Choroid plexus epithelial cell (primary cell): ENCODE data around the gene LYPD8.

Experiments
- DNase-seq: peaks from one replicate; pipeline ENCODE4 v3.0.0-alpha.2; 2010; ENCODE audit warnings: low read depth
- H3K4me3 ChIP-seq: 2 replicates; pipeline ENCODE4 v1.5.1; 2011; ENCODE audit warnings: low read depth, mild to moderate bottlenecking, control low read depth, low read length, moderate library complexity
- TF ChIP-seq, protein P1 (sequence below): conservative IDR thresholded peaks from 2 replicates; pipeline ENCODE4 v1.5.1; 2011; ENCODE audit warnings: low read depth, mild to moderate bottlenecking, control low read depth, inconsistent platforms, low read length, moderate library complexity

LYPD8 gene

DNA sequence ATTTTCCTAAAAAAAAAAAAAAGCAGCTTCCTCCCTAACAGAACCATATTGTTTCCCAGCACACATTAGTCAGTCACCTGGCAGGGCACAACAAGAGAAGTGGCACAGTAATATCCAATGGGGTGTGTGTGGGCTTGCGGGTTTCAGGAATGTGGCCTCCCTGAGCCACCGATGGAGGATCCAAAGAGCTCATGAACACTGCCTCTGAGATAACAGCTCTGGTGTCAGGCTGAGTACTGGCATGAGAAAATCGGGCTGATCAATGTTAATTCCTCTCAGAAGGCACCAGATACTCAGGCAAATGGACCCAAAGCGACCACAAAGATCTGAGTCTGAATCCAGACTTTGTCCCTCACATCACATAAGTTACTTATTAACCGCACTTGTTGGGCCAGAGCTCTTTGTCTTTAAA is 2.2 kb upstream of the LYPD8 start:
- TF ChIP-seq, protein P1, sequence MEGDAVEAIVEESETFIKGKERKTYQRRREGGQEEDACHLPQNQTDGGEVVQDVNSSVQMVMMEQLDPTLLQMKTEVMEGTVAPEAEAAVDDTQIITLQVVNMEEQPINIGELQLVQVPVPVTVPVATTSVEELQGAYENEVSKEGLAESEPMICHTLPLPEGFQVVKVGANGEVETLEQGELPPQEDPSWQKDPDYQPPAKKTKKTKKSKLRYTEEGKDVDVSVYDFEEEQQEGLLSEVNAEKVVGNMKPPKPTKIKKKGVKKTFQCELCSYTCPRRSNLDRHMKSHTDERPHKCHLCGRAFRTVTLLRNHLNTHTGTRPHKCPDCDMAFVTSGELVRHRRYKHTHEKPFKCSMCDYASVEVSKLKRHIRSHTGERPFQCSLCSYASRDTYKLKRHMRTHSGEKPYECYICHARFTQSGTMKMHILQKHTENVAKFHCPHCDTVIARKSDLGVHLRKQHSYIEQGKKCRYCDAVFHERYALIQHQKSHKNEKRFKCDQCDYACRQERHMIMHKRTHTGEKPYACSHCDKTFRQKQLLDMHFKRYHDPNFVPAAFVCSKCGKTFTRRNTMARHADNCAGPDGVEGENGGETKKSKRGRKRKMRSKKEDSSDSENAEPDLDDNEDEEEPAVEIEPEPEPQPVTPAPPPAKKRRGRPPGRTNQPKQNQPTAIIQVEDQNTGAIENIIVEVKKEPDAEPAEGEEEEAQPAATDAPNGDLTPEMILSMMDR = no peak
- no peak for DNase-seq
- H3K4me3 ChIP-seq = no peak overlapping the region

DNA sequence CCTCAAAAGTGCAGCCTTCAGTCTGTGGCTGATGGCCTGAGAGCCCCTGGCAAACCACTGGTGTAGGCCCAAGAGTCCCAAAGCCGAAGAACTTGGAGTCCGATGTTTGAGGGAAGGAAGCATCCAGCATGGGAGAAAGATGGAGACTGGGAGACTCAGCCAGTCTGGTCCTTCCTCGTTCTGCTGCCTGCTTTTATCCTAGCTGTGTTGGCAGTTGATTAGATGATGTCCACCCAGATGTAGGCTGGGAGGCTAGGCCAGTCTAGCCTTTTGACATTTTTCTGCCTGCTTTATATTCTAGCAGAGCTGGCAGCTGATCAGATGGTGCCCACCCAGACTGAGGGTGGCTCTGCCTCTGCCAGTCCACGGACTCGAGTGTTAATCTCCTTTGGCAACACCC is 1.1 kb upstream of the LYPD8 start:
- TF ChIP-seq, protein P1 = no peak
- no peak overlapping the region for H3K4me3 ChIP-seq
- DNase-seq = no peak

DNA sequence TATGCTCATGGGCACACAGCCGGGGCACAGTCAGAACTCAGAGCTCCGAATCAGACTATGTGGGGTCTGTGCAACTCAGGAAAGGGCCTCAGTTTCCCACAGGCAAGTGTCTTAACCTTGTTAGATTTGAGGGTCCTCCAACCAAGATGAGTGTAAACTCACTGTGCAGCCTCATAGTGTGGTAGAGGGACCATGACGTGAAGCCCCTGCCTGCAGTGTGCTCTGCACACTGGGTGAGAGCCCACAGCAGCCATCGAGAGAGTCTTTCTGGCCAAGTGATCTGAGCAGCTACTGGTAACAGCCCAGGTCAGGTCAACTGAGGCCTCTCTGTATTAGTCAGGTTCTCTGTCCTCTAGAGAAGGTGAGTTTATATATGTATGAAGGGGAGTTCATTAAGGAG is 592 bp upstream of the LYPD8 start:
- no peak overlapping the region for H3K4me3 ChIP-seq
- no peak for DNase-seq
- TF ChIP-seq, protein P1 = no peak

DNA sequence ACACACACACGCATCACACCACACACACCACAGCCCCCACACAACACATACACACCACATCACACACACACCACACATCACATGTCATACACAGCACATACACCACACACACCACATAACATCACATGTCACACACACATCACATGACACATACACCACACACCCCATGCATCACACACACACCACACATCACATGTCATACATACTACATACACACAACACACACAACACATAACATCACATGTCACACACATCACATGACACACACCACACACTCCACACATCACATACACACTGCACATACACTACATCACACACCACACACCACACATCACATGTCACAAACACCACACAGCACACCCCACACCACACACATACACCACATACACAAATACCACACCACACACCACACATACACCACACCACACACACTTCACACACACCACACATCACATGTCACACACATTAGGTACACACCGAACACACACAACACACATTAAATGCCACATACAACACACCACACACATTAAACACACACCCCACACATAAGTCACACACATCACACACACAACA is 1.8 kb downstream of the LYPD8 start:
- no peak for DNase-seq
- TF ChIP-seq, protein P1 = no peak
- no peak overlapping the region for H3K4me3 ChIP-seq

DNA sequence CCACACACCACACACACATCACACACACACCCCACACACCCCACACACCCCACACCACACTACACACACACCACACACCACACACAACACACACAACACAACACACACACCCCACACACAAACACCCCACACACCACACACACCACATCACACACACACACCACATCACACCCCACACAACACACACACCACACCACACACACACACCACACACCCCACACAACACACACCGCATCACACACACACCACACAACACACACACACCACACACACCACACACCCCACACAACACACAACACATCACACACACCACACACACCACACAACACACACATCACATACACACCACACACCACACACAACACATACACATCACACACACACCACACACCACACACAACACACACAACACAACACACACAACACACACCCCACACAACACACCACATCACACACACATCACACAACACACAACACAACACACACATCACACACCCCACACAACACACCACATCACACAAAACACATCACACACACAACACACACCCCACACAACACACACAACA is 2.4 kb downstream of the LYPD8 start:
- H3K4me3 ChIP-seq = no peak overlapping the region
- TF ChIP-seq, protein P1 = no peak
- no peak for DNase-seq

DNA sequence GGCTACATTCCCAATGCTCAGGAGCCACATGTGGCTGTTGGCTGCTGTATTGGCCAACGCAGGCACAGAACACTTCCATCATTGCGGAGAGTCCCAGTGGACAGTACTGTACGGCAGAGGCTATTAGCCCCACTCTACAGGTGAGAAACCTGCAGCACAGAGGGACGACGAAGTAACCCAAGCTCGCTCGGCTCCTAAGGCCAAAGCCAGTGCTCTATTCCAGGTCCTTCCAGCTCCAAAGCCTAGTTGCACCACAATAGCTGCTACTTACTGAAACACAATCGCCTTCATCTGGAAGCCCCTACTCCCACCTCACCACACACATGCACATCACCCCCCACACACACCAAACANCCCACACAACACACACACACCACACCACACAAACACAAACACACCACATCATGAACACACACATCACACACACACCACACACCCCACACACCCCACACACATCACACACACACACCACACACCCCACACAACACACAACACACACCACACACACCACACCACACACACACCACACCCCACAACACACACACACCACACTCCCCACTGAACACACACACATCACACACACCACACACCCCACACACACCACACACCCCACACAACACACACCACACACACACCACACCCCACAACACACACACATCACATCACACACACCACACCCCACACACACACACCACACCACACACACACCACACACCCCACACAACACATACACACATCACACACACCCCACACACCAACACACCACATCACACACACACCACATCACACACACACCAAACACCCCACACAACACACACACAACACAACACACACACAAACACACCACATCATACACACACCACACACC is 3.2 kb downstream of the LYPD8 start:
- no peak for DNase-seq
- no peak overlapping the region for H3K4me3 ChIP-seq
- TF ChIP-seq, protein P1 = no peak

DNA sequence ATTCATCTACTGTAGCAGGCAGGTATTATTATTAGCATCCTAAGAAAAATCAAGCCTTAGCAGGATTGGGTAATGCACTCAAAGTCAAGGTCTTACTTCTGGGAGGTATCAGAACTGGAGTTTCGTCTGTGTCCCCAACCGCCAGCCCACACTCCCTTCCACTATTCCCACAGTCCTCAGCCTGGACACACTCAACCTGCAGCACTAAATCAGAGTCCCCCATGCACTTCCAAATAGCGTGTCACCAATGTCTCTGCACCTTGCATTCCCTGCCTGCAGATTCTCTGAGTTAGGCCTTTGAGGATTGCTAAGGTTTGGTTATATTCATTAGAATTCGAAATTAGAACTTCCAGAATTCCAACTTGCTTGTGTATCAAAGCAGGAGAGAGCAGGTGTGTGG is 3.9 kb downstream of the LYPD8 start:
- no peak for DNase-seq
- TF ChIP-seq, protein P1 = no peak
- no peak overlapping the region for H3K4me3 ChIP-seq
